ENCODE results near the gene SLC9A8.

SLC9A8 gene

DNA sequence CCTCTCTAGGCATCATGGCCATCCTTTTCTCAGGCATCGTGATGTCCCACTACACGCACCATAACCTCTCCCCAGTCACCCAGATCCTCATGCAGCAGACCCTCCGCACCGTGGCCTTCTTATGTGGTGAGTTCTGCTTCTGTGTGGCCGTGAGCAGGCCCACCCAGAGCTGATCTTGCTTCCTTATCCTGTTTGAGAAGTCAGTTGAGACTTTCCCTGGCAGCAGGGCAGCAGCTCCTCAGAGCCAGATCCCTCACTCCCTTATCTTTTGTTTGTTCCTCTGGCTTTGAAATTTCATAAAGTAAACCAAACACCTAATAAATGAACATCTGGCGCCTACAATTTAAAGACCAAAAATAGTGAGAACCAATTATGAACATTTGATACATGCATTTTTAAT lies 62.1 kb downstream of the SLC9A8 start:
- in situ Hi-C loops (cut with HindIII; ENCODE audit: low sequenced_read_pairs): loop anchor here (25.0 kb wide), 1 partner anchor 237 kb away; no protein-coding TSS in a partner anchor

DNA sequence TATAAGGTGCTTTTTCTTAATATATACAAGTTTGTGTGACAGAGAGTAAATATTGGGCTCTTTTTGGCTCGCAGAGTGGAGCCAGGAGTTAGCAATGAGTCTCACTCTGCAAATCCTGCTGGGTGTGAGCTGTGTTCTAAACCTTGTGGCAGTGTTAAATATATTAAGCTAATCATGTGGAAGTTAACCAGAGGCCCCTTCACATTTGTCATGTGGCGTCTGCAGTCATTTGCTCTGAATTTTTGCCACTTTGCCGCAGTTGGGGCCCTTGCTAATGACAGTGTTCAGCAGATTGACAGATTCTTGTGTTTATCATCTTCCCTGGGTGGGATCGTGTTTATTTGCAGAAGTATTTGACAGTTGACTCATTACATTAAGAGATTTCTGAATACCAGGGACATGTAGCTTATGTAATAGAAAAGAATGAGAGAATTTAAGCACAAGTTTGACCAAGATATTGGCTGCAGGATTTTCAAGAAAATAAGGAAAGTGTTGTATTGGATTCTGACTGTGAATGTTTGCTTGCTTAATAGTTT lies 64.8 kb downstream of the SLC9A8 start:
- in situ Hi-C loops (cut with HindIII; ENCODE audit: low sequenced_read_pairs): loop anchor here (25.0 kb wide), 1 partner anchor 240 kb away; no protein-coding TSS in a partner anchor

DNA sequence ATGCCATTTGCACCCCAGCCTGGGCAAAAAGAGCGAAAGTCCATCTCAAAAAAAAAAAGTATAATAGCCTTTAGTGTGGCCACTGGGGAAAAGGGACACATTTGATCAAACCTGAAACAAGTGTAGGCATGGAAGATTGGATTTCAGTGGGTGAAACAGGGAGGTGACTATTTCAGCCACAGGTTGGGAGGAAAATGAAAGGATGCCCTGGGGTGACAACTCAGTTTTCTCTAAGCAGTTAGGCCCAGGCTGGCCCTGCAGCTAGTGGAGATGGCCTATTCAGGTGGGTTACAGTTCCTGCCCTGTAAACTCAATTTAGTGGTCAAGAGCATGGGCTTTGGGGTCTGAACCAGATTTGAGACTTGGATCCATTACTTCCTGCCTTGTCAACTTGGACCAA lies 66.3 kb downstream of the SLC9A8 start:
- in situ Hi-C loops (cut with HindIII; ENCODE audit: low sequenced_read_pairs): loop anchor here (25.0 kb wide), 1 partner anchor 242 kb away; no protein-coding TSS in a partner anchor

DNA sequence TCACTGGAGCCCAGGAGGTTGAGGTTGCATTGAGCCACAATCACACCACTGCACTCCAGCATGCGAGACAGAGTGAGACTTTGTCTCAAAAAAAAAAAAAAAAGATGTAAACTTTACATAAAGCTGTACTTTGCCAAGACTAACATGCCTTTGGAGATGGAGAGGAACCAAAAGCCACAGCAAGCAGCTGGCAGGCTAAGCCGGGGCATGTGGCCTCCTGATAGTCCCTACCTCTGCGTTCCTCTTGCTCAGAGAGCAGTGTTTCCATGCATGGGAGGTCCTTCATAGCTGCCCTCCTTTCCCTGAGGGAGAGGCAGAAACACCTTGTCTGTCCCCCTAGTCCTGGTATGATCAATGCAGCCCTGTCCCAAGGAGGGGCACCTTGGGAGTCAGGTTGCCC lies 67.5 kb downstream of the SLC9A8 start:
- in situ Hi-C loops (cut with HindIII; ENCODE audit: low sequenced_read_pairs): loop anchor here (25.0 kb wide), 1 partner anchor 243 kb away; no protein-coding TSS in a partner anchor

DNA sequence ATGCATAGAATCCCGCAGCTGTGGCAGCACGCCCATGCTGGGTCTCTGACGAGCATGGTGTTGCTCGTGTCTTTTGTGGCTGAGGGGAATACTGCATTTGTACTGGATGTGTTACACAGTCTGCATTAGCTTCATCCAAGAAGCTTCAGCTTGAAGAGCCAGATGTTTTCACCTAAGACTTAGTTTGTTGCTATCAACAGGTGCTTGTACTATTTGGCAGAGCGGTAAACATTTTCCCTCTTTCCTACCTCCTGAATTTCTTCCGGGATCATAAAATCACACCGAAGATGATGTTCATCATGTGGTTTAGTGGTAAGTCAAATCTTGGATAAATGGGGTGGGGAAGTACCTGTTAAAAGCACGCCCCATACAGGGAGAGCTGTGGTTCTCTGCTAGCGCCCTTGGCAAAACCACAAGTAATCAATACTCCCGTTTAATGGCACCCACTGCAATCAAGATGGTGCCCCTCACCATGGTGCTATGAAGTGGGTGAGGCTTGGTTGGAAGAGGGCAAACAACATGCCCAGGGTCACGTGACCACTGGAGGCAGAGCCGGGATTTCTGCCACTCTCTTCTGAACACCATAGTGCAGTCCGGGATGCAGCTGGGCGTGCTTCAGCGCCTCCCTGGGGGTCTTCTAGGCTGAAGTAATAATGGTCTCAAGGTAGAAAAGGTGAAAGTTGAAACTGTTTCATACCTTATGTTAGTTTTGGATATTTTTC lies 68.3 kb downstream of the SLC9A8 start:
- in situ Hi-C loops (cut with HindIII; ENCODE audit: low sequenced_read_pairs): loop anchor here (25.0 kb wide), 1 partner anchor 244 kb away; no protein-coding TSS in a partner anchor

DNA sequence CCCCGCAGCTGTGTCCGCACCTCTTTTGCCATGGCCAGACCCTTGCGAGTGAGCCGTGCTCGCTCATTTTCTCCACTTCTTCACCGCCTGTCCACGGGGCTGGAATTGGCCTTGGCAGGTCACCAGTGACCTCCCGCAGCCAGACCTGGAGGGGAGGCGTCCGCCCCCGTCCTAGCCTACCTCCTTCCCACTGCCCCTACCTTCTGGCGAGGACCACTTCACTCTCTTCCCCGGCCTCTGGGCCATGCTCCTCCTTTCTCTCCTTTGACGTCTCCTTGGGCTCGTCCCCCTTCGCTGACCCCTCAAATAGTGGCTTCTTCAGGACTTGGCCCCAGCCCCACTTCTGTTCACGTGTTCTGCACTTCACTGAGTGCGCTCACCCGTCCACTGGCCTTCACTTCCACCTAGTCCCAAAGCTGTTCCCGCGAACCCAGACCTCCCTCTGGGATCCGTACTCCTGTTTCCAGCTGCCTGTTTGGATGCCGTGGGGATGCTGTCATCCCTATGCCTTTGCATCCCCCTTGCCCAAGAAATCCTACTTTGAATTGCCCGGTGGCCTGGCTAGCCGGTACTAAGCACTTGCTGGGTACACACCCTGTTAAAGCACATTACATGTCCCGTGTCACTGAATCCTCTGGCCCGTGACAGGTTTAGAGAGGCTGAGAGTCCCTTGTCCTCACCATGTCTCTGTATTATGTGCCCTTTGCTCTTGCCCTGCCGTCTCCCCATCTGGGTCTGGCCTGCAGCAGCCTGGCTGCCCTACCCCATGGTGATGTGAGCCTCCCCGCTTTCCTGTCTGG lies 69.7 kb downstream of the SLC9A8 start:
- in situ Hi-C loops (cut with HindIII; ENCODE audit: low sequenced_read_pairs): loop anchor here (25.0 kb wide), 1 partner anchor 245 kb away; no protein-coding TSS in a partner anchor

DNA sequence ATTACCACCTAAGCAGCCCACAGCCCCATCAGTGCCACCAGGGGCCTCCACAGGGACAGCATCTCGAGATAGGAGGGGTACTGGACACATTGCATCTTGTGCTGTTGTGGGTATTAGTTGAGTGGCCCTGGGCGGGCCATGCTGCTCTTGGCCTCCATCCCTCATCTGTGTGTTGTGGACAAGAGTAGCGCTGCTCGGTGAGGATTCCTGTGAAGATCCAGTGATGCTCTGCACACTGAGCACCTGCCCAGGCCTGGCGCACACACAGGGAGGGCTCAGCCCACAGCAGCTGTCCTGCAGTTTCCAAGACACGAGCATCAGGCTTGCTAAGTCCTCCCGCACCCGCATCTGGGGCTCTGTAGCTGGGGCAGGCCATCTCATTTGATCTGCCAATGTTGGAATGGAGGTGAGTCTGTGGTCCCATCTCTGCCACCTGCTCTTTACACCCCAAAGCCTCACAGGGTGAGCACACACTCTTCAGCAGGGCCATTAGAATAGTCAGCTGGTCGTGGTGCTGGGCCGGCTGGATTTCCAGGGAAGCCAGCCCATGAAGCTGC lies 70.7 kb downstream of the SLC9A8 start:
- in situ Hi-C loops (cut with HindIII; ENCODE audit: low sequenced_read_pairs): loop anchor here (25.0 kb wide), 1 partner anchor 246 kb away; no protein-coding TSS in a partner anchor

DNA sequence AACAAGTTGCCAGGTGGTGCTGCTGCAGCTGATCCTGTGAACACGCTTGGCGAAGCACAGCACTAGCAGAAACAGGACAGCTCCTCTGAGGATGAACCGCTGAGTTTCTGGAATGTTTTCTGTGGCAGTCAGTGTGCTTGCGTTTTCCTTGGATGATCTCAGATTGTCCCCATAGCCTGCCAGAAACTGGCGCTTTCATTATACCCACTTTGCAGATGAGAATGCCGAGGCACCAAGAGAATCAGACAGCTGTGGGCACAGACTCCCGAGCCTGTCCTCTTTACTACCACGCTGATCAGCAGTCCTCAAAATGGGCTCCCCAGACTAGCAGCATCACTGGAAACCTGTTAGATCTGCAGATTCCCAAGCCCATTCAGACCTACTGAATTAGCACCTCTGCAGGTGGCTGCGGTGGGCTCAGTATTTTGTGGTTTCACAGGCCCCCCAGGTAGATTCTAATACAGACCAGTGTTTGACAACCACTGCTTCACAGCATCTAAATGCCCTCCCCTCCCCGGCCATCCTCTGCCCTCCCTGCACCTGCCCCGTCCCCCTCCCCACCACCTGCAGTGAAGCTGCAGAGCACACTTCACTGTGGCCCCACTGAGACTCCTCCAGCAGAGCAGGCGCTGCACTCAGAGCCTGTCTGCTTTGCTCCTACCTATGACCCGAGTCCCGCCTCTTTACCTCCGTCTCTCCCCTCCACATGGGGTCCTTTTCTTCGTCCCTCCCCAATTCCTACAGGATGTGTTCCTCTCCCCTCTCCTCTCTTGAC lies 73.1 kb downstream of the SLC9A8 start:
- in situ Hi-C loops (cut with HindIII; ENCODE audit: low sequenced_read_pairs): loop anchor here (25.0 kb wide), 1 partner anchor 248 kb away; no protein-coding TSS in a partner anchor

DNA sequence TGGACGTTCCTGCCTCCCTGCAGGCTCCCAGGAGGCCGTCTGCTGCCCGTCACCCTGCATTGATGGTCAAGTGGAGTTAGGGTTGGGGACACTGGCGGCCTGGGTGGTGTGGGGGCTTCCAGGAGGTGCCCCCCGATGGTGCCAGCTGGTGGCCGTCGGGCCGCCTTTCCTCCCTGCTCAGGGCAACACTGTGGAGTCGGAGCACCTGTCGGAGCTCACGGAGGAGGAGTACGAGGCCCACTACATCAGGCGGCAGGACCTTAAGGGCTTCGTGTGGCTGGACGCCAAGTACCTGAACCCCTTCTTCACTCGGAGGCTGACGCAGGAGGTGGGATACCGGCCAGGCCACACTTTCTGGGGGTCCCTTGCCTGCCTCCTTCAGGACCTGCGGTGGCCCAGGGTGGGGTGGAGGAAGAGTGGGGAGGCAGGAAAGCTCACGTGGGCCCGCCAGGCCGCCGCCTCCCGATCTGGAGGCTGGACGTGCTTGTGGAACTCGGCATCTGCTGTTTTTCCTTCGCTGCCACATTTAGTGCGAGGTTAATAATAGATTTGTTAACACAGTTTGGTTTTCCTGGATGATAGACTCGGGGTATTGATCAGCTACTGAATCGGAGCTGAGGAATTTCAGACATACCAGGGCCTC lies 74.1 kb downstream of the SLC9A8 start:
- in situ Hi-C loops (cut with HindIII; ENCODE audit: low sequenced_read_pairs): loop anchor here (25.0 kb wide), 1 partner anchor 249 kb away; no protein-coding TSS in a partner anchor

DNA sequence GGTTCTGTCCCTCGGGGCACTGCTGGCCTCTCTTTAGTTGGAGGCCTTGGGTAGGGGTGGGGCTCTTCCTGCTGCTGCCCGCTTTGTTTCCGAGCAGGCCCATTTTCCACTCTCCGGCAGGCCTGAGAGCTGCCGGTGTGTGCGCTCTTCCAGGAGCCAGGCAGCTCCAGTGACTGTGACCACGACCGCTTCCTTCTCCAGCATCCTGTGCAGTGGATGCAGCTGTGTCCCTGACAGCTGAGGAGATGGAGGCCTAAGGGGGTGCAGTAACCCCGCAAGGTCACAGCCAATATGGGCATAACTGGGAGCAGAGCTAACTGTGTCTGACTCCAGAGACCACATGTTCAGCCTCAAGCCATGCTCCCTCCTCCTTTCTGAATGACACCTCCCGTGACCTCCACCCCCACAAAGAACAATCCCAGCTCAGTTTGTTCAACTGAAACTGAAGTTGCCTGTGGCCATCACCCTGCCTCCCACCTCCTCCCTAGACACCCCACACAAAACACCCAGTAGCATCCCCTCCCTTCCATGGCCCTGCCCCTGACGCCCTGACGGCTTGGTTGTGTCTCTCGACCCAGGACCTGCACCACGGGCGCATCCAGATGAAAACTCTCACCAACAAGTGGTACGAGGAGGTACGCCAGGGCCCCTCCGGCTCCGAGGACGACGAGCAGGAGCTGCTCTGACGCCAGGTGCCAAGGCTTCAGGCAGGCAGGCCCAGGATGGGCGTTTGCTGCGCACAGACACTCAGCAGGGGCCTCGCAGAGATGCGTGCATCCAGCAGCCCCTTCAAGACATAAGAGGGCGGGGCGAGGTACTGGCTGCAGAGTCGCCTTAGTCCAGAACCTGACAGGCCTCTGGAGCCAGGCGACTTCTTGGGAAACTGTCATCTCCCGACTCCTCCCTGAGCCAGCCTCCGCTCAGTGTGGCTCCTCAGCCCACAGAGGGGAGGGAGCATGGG lies 74.9 kb downstream of the SLC9A8 start:
- in situ Hi-C loops (cut with HindIII; ENCODE audit: low sequenced_read_pairs): loop anchor here (25.0 kb wide), 1 partner anchor 250 kb away; no protein-coding TSS in a partner anchor

DNA sequence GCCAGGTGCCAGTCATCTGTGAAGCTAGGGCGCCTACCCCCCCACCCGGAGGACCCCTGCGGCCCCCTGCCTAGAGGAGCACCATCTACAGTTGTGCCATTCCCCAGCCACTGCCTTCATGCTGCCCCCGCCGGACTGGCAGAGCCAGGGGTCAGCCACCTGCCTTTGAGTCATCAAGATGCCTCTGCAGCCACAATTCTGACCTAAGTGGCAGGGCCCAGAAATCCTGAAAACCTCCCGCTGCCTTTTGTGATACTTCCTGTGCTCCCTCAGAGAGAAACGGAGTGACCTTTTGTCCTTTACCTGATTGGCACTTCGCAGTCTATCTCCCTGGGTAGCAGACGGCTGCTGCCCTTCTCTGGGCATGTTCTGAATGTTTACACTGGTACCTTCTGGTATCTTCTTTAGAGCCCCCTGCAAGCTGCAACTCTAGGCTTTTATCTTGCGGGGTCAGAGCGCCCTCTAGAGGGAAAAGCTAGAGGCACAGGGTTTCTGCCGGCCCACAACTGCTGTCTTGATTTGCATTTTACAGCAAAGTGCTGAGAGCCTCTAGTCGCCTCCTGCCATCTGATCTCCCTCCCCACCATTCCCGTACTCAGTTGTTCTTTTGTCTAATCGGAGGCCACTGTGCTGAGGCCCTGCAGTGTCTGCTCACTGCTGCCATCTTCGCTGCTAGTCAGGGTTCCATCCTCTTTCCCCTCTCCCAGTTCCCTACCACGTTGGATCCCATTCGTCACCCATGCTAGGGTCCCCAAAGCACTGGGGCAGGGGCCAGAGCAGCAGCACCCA lies 75.8 kb downstream of the SLC9A8 start:
- in situ Hi-C loops (cut with HindIII; ENCODE audit: low sequenced_read_pairs): loop anchor here (25.0 kb wide), 1 partner anchor 251 kb away; no protein-coding TSS in a partner anchor

DNA sequence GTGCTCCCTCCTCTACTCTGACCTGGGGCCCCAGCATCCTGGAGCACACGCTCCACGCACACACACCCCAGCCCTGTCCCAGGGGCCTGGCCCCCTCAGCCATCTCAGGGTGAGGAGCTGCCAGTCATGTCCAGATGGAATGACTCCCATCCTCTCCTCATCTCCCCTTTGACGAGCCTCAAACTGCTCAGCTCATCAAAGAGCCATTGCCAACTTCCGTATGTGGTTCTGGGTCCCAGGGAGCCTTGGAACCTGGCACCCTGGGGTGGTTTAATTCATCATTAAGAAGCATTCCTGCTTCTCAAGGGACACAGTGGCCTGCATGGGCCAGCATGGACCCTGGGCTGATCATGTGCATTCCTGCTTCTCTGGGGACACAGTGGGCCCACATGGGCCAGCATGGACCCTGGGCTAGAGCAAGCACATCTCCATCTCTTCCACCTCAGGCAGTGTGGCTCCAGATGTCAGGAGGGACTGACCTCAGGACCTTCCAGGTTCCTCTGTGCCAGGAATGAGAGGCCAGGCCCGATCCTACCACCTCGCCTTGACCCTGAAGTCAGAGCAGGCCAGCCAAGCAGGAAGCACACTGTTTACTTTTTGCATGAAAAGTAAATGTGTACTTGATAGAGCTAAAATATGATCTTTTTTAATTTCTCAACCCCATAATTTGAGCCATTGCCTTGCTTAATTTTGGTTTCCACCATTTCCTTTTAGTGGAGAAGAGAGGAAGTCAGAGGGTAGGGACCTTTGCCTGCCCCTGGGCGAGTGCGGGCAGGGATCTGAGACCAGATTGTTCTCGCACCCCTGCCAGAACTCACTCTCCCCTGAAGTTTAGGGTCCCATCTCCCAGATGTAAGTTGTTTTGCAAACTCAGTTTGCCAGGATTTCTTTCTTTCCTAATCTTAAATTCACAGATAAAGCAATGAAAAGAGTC lies 76.6 kb downstream of the SLC9A8 start:
- in situ Hi-C loops (cut with HindIII; ENCODE audit: low sequenced_read_pairs): loop anchor here (25.0 kb wide), 1 partner anchor 252 kb away; no protein-coding TSS in a partner anchor

DNA sequence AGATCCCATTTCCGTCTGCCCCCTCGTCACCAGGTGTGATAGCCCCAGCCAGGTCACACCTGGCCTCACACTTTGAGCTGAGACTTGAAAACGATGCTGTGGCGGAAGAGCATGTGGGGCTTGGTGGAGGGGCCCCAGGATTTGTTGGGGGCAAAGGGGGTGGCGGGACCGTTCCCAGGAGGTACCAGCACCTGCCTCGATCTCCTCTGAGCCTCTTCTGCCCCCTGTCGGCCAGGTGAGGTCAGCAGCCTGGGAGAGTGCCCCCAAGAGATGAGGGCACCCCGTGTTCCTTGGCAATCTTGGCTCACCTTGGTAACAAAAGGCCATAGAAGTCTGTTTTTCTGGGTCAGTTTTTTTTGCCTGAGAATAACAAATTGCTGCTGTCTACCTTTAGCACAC lies 77.3 kb downstream of the SLC9A8 start:
- in situ Hi-C loops (cut with HindIII; ENCODE audit: low sequenced_read_pairs): loop anchor here (25.0 kb wide), 1 partner anchor 253 kb away; no protein-coding TSS in a partner anchor

DNA sequence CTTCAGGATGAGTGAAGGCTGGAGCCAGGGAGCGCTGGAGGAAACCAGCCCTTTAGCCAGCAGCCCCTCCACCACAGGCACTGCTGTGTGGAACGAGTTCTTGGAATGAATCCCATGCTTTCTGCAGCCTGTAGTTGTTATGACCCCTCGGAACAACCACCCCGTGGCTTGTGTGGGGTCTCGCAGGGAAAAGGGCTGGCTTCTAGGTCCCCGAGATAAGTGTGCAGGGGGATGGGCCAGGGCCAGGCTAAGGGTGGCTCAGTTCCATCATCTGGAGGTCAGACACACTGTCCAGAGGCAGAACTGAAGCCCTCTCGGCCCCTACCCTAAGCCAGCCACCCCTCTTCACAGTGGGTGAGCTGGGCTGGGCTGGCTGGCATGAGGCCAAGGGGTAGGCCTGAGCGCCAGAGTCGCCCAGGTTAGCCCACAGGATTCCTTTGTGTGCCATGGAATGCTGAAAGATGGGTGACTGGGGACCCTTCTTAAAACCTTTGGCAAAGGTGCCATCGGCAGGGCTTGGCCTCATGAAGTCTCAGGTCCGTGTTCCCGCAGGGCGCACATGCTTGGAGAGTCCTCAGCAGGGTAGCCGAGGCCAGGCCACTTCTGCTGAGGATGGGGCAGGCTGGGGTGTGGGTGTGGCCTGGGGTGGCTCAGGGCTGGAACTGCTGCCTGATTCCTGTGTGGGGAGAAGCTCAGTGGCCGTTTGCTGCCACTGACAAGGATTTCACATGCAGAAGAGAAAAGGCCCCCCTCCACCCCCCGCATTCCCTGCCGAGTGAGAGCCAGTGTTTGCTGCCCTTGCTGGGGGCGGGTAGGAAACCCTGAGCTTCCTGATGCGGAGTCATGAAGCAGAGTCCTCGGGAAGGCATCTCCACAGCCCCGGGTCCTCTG lies 78.1 kb downstream of the SLC9A8 start:
- in situ Hi-C loops (cut with HindIII; ENCODE audit: low sequenced_read_pairs): loop anchor here (25.0 kb wide), 1 partner anchor 253 kb away; no protein-coding TSS in a partner anchor

DNA sequence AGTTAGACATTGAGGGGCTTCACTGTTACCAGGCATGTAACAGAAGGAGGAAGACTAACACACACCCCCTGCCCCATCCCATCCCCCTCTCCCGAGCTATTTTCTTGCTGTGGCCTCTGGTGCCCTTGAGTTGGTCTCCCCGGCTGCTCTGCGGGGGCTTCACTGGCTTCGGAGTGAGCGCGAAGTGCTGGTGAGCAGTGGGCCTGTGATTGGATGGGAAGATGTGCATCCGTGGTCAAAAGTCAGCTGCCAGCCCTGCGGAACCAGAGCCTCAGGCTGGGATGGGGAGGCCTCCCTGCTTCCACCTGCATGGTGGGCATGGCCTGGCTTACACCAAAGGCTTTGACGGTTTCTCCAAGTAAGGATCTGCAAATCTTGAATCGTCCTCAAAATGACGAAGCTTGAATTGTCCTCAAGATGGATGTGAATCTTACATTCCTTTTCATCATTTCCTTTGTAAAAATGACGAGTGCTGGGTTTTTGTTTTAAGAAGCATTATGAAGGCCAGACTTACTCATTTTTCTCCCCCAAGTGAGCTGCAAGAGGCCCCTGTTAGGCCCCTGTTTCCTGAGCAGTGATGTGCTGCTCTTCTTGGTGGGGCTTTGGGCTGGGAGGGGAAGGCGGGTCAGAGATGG lies 79.0 kb downstream of the SLC9A8 start:
- in situ Hi-C loops (cut with HindIII; ENCODE audit: low sequenced_read_pairs): loop anchor here (25.0 kb wide), 1 partner anchor 254 kb away; no protein-coding TSS in a partner anchor
